Lower leg skin (tissue), 4 donors: ENCODE data around the gene ADAMTS17. TPM values are rescaled to one million over a fixed set of nuclear protein-coding genes. Genes with fewer than 3 reads are reported as not detected.
"Not testable (repeated sequence)": the region's sequence is repeated elsewhere in the genome, so short reads cannot be mapped to it uniquely, and the experiment has no call there.

Experiments
- DNase-seq, 2 donors: peaks; one replicate each; pipeline ENCODE4 v3.0.0-alpha.2; 2019; ENCODE audit warnings: low spot score in 2 of 2
- H3K4me3 ChIP-seq: fragments of 200-600 bp; sonication (generic); 2 replicates; pipeline ENCODE4 v1.5.1; 2017; ENCODE audit warnings: mild to moderate bottlenecking, low read depth; ENCODE audit not compliant: poor library complexity, severe bottlenecking
- CTCF ChIP-seq, 3 donors: fragments of 450-650 bp; IDR thresholded peaks; one replicate each; pipeline ENCODE4 v1.5.1; 2016; ENCODE audit warnings: antibody characterized with exemption in 3 of 3, mild to moderate bottlenecking in 3 of 3, moderate library complexity in 2 of 3
- POLR2A ChIP-seq, 2 donors: fragments of 450-650 bp; IDR thresholded peaks; one replicate each; pipeline ENCODE4 v1.6.1; 2016 to 2017; ENCODE audit warnings: antibody characterized with exemption in 2 of 2, mild to moderate bottlenecking in 1 of 2, moderate library complexity in 1 of 2
- WGBS, 2 donors: methylation state at CpG; one replicate each; pipeline ENCODE4 v1.1.5; 2018; 5-methylcytosine and 5-hydroxymethylcytosine counted together
- intact Hi-C: fragments of 100-400 bp; cut with DNase I; formaldehyde crosslinking; loops from one replicate; pipeline ENCODE4 v1.15.0; 2023; ENCODE audit warnings: low total_unique reads
- total RNA-seq, 4 donors: library from RNA; depleted of rRNA; stranded (reverse); fragments of >200 nt; gene quantifications; one replicate each; pipeline ENCODE4 v1.1.0, GENCODE V29; 2016

ADAMTS17 gene
- total RNA-seq, 4 donors from 2014 or later = 3.5 to 7.8 (median 3.9) TPM

- DNase-seq = peak in 1 of 2 donors; percentile 14
Measured at GRCh38 chr15:99929266-99929665, 412.5 kb downstream of the ADAMTS17 start.

GRCh38 chr15:99928429-99928981 lies 413.3 kb downstream of the ADAMTS17 start:
- DNase-seq = peak; percentile 78 to 97
- 5 to 12% methylated on average over 29 to 31 of the region's 38 CpGs for WGBS, 2 donors
- H3K4me3 ChIP-seq = no peak overlapping the region
- TF ChIP-seq POLR2A (IDR thresholded peaks at IDR 0.05) (no peak), CTCF (IDR thresholded peaks at IDR 0.05) (no peak)
- intact Hi-C loops = loop anchor here (2.0 kb wide), 1 partner anchor 412 kb away; the partner anchor contains the start of gene ADAMTS17

More at GRCh38 chr15:99929266-99929665, 412.5 kb downstream of the ADAMTS17 start:
- intact Hi-C loops = loop anchor here (2.0 kb wide), 1 partner anchor 412 kb away; the partner anchor contains the start of gene ADAMTS17
- no peak for TF ChIP-seq POLR2A (IDR thresholded peaks at IDR 0.05)
- no peak for TF ChIP-seq CTCF (IDR thresholded peaks at IDR 0.05)
- 90 to 93% methylated on average over 11 of the region's 11 CpGs for WGBS, 2 donors
- H3K4me3 ChIP-seq = no peak overlapping the region

- H3K4me3 ChIP-seq, DNase-seq, intact Hi-C loops: not testable (repeated sequence)
- WGBS, 2 donors = no CpG with 5 or more reads among the region's 48 CpGs
Measured at GRCh38 chr15:99926532-99926931, 415.2 kb downstream of the ADAMTS17 start.

- WGBS, 2 donors = 18 to 19% methylated on average over 22 of the region's 33 CpGs
- intact Hi-C loops = no loop called here
- H3K4me3 ChIP-seq = peak overlapping the region; percentile 10
Measured at GRCh38 chr15:99925661-99926461, 415.9 kb downstream of the ADAMTS17 start.

GRCh38 chr15:99923711-99924110 lies 418.1 kb downstream of the ADAMTS17 start:
- WGBS, 2 donors = 67 to 68% methylated on average over 3 of the region's 3 CpGs
- no peak for TF ChIP-seq CTCF (IDR thresholded peaks at IDR 0.05)
- no peak for TF ChIP-seq POLR2A (IDR thresholded peaks at IDR 0.05)
- no peak for DNase-seq
- intact Hi-C loops = no loop called here
- H3K4me3 ChIP-seq = no peak overlapping the region

More at GRCh38 chr15:99925661-99926461, 415.9 kb downstream of the ADAMTS17 start:
- peak; percentile 62 to 96 for DNase-seq
- TF ChIP-seq POLR2A (IDR thresholded peaks at IDR 0.05) = no peak
- no peak for TF ChIP-seq CTCF (IDR thresholded peaks at IDR 0.05)

Other genes with a start within 250 kb of the ADAMTS17 start
- gene CERS3, start 187.0 kb upstream of the ADAMTS17 start, total RNA-seq = 100 to 1,000 TPM; 105 to 191 (median 149) TPM